HCT116 (cell line): ENCODE results near the gene LCN1.

Source experiments
- EZH2 ChIP-seq: fragments of 200-600 bp; sonication (generic); IDR thresholded peaks from 2 replicates; pipeline ENCODE4 v1.6.1; 2017; ENCODE audit warnings: antibody characterized with exemption, mixed run types
- JUND ChIP-seq: IDR thresholded peaks from 2 replicates; pipeline ENCODE4 v1.6.1; 2012
- MAX ChIP-seq: IDR thresholded peaks from 2 replicates; pipeline ENCODE4 v1.6.1; 2012
- RAD21 ChIP-seq: IDR thresholded peaks from 2 replicates; pipeline ENCODE4 v1.6.1; 2012; ENCODE audit warnings: low read depth, mild to moderate bottlenecking
- REST ChIP-seq: IDR thresholded peaks from 2 replicates; pipeline ENCODE4 v1.6.1; 2012; ENCODE audit warnings: low read depth
- ZFX ChIP-seq: fragments of 450-650 bp; IDR thresholded peaks from 2 replicates; pipeline ENCODE4 v1.6.1; 2017
- TF ChIP-seq, protein P1 (sequence below), 3 experiments: fragments of 200-600 bp in 1 of 3; sonication (generic) in 1 of 3; IDR thresholded peaks in 2 of 3; conservative IDR thresholded peaks in 1 of 3; 2 replicates each; pipeline ENCODE4 v1.5.1; 2012 to 2017; ENCODE audit warnings: low read depth in 2 of 3, low read length in 2 of 3, antibody characterized with exemption in 1 of 3, borderline replicate concordance in 1 of 3, control low read depth in 1 of 3, mild to moderate bottlenecking in 1 of 3, mixed read lengths in 1 of 3, mixed run types in 1 of 3, moderate library complexity in 1 of 3; ENCODE audit not compliant: insufficient read depth in 1 of 3

GRCh38 chr9:135563039-135563476, 41.8 kb downstream of the LCN1 start:
- TF ChIP-seq, protein P1, sequence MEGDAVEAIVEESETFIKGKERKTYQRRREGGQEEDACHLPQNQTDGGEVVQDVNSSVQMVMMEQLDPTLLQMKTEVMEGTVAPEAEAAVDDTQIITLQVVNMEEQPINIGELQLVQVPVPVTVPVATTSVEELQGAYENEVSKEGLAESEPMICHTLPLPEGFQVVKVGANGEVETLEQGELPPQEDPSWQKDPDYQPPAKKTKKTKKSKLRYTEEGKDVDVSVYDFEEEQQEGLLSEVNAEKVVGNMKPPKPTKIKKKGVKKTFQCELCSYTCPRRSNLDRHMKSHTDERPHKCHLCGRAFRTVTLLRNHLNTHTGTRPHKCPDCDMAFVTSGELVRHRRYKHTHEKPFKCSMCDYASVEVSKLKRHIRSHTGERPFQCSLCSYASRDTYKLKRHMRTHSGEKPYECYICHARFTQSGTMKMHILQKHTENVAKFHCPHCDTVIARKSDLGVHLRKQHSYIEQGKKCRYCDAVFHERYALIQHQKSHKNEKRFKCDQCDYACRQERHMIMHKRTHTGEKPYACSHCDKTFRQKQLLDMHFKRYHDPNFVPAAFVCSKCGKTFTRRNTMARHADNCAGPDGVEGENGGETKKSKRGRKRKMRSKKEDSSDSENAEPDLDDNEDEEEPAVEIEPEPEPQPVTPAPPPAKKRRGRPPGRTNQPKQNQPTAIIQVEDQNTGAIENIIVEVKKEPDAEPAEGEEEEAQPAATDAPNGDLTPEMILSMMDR (IDR thresholded peaks at IDR 0.05 in 2 of 3, conservative IDR thresholded peaks at IDR 0.05 in 1 of 3; ENCODE audit: borderline replicate concordance in 1 of 3, insufficient read depth in 1 of 3, low read depth in 2 of 3, low read length in 2 of 3): no peak
- TF ChIP-seq EZH2: no peak
- no peak for TF ChIP-seq RAD21
- TF ChIP-seq MAX: no peak
- no peak for TF ChIP-seq ZFX
- no peak for TF ChIP-seq JUND
- no peak for TF ChIP-seq REST
